Neural progenitor cell (in vitro differentiated cells): ENCODE results near the gene E2F1. TPM values are rescaled to one million over a fixed set of nuclear protein-coding genes. Genes with fewer than 3 reads are reported as not detected.
A peak's percentile ranks its signal among the peaks of the same experiment; 100 is the strongest.

Experiments
- DNase-seq: peaks from one replicate; pipeline ENCODE4 v3.0.0-alpha.2; 2016; ENCODE audit warnings: low spot score
- H2AFZ ChIP-seq: fragments of 200-600 bp; sonication (generic); replicated peaks from 2 replicates; pipeline ENCODE4 v1.6.1; 2016; ENCODE audit warnings: antibody characterized with exemption
- H3F3A ChIP-seq: fragments of 200-600 bp; sonication (generic); 2 replicates; pipeline ENCODE4 v1.6.1; 2016; ENCODE audit warnings: antibody characterized with exemption, low read depth
- H3K27ac ChIP-seq: fragments of 200-600 bp; sonication (generic); 2 replicates; pipeline ENCODE4 v1.5.1; 2016; ENCODE audit warnings: mild to moderate bottlenecking
- H3K27me3 ChIP-seq: fragments of 200-600 bp; sonication (generic); 2 replicates; pipeline ENCODE4 v1.6.1; 2016; ENCODE audit warnings: mild to moderate bottlenecking, moderate library complexity
- H3K36me3 ChIP-seq: fragments of 200-600 bp; sonication (generic); 2 replicates; pipeline ENCODE4 v1.5.1; 2016
- H3K4me1 ChIP-seq: fragments of 200-600 bp; sonication (generic); 2 replicates; pipeline ENCODE4 v1.6.1; 2016; ENCODE audit warnings: mixed run types
- H3K4me2 ChIP-seq: fragments of 200-600 bp; sonication (generic); 2 replicates; pipeline ENCODE4 v1.6.1; 2016
- H3K4me3 ChIP-seq: fragments of 200-600 bp; sonication (generic); 2 replicates; pipeline ENCODE4 v1.5.1; 2016
- H3K79me2 ChIP-seq: fragments of 200-600 bp; sonication (generic); 2 replicates; pipeline ENCODE4 v1.6.1; 2016; ENCODE audit warnings: low read depth
- H3K9ac ChIP-seq: fragments of 200-600 bp; sonication (generic); 2 replicates; pipeline ENCODE4 v1.6.1; 2016
- H3K9me3 ChIP-seq: fragments of 200-600 bp; sonication (generic); 2 replicates; pipeline ENCODE4 v1.5.1; 2016; ENCODE audit warnings: low read depth
- H4K20me1 ChIP-seq: fragments of 200-600 bp; sonication (generic); 2 replicates; pipeline ENCODE4 v1.6.1; 2016; ENCODE audit warnings: low read depth
- H3K27ac Mint-ChIP-seq: 3 replicates; pipeline ENCODE4 v1.8.0; 2021; ENCODE audit warnings: mixed read lengths
- H3K27me3 Mint-ChIP-seq: 2 replicates; pipeline ENCODE4 v1.8.0; 2022; ENCODE audit warnings: low read depth, mild to moderate bottlenecking, inconsistent platforms, moderate library complexity, mixed read lengths; ENCODE audit not compliant: insufficient read depth
- H3K36me3 Mint-ChIP-seq: 3 replicates; pipeline ENCODE4 v1.8.0; 2021; ENCODE audit warnings: mixed read lengths
- H3K4me1 Mint-ChIP-seq: 3 replicates; pipeline ENCODE4 v1.8.0; 2021; ENCODE audit warnings: mixed read lengths
- H3K4me3 Mint-ChIP-seq: 3 replicates; pipeline ENCODE4 v1.8.0; 2021; ENCODE audit warnings: mild to moderate bottlenecking, moderate library complexity, mixed read lengths
- H3K9me3 Mint-ChIP-seq: 3 replicates; pipeline ENCODE4 v1.8.0; 2020; ENCODE audit warnings: mixed read lengths
- EZH2 ChIP-seq: fragments of 200-600 bp; sonication (generic); IDR thresholded peaks from 2 replicates; pipeline ENCODE4 v1.6.1; 2017; ENCODE audit warnings: antibody characterized with exemption, mild to moderate bottlenecking, moderate library complexity
- EZH2phosphoT487 ChIP-seq: fragments of 200-600 bp; sonication (generic); IDR thresholded peaks from 2 replicates; pipeline ENCODE4 v1.6.1; 2017; ENCODE audit warnings: antibody characterized with exemption
- total RNA-seq: library from RNA; depleted of rRNA; stranded (reverse); fragments of >200 nt; gene quantifications from 2 replicates; pipeline ENCODE4 v1.2.3, GENCODE V29; 2015; ENCODE audit warnings: low replicate concordance
- TF ChIP-seq, protein P1 (sequence below): fragments of 200-600 bp; sonication (generic); IDR thresholded peaks from 2 replicates; pipeline ENCODE4 v1.5.1; 2017; ENCODE audit warnings: antibody characterized with exemption, mild to moderate bottlenecking

Gene E2F1
- total RNA-seq, 1 donor from 2014 or later: 9.7 TPM

GRCh38 chr20:33664085-33664761 is 22.0 kb downstream of the E2F1 start:
- Mint-ChIP-seq H3K4me1 (peaks cover 25% of the 10 kb centered on the region), H3K9me3 (no peaks in the 10 kb centered on the region), H3K4me3 (peak overlapping the region; percentile 80), H3K36me3 (peaks cover 11% of the 10 kb centered on the region), H3K27me3 (peaks cover 5% of the 10 kb centered on the region), H3K27ac (peak overlapping the region; percentile 51)
- TF ChIP-seq EZH2phosphoT487 (no peak), EZH2 (no peak)
- TF ChIP-seq, protein P1, sequence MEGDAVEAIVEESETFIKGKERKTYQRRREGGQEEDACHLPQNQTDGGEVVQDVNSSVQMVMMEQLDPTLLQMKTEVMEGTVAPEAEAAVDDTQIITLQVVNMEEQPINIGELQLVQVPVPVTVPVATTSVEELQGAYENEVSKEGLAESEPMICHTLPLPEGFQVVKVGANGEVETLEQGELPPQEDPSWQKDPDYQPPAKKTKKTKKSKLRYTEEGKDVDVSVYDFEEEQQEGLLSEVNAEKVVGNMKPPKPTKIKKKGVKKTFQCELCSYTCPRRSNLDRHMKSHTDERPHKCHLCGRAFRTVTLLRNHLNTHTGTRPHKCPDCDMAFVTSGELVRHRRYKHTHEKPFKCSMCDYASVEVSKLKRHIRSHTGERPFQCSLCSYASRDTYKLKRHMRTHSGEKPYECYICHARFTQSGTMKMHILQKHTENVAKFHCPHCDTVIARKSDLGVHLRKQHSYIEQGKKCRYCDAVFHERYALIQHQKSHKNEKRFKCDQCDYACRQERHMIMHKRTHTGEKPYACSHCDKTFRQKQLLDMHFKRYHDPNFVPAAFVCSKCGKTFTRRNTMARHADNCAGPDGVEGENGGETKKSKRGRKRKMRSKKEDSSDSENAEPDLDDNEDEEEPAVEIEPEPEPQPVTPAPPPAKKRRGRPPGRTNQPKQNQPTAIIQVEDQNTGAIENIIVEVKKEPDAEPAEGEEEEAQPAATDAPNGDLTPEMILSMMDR: no peak
- Histone ChIP-seq H3K36me3 (no peaks in the 10 kb centered on the region), H3K9ac (no peak overlapping the region), H3K4me1 (peaks cover 5% of the 10 kb centered on the region), H3K4me3 (peak overlapping the region; percentile 66), H3K79me2 (no peaks in the 10 kb centered on the region), H3K27me3 (peaks cover 10% of the 10 kb centered on the region), H3K4me2 (peak overlapping the region; percentile 83), H2AFZ (peak overlapping the region; percentile 57), H3F3A (peaks cover 21% of the 10 kb centered on the region), H3K9me3 (no peaks in the 10 kb centered on the region), H4K20me1 (no peaks in the 10 kb centered on the region), H3K27ac (no peak overlapping the region)
- DNase-seq: no peak

DNA sequence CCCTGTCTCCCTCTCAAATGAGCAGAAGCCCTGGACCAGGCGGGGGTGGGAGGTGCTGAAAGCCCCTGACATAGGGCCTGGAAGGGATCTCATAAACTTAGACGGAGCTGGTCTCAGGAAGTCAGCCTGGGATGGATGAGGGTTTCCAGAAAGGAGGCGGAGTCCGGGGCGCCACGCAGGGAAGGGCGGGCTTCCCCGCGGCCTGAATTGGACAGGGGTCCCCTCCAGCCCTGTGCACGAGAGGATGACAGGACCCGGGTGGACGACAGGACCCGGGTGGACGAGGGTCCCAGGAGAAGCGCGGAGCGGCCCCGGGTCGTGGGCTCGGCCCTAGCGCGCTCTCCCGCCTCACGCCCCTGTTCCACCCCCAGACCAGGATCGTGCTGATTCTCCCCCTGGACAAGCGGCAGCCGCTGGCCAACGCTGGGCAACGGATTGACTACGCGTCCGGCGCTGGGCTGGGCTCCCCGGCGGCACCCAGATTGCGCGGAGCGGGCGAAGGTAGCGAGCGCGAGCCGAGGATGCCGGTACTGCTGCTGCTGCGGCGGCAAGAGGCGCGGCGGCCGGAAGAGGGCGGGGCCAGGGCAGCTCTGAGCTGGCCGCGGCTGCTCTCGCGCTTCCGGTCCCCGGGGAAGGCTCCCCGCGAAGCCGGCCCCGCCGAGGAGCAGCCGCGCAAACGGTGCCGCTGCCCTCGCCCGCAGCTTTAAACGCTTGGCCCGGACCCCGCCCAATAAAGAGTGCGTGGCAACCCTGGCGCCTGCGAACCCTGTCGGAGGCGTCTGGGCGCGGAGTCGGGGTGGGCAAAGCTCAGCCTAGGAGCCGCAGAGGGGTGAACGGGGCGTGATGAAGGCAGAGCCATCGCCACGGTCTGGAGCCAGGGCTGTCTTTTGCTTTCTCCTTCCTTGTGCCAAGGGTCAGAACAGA is 22.8 kb downstream of the E2F1 start:
- peaks cover 5% of the 10 kb centered on the region for H3K27me3 Mint-ChIP-seq
- H3K36me3 Mint-ChIP-seq: peaks cover 5% of the 10 kb centered on the region
- no peaks in the 10 kb centered on the region for H3K9me3 Mint-ChIP-seq
- no peak overlapping the region for H3K27ac Mint-ChIP-seq
- Histone ChIP-seq H2AFZ (peak overlapping the region; percentile 57), H4K20me1 (no peaks in the 10 kb centered on the region), H3K4me2 (peak overlapping the region; percentile 83), H3K9ac (peak overlapping the region; percentile 46), H3K4me3 (peak overlapping the region; percentile 66), H3K27me3 (peaks cover 10% of the 10 kb centered on the region), H3K79me2 (no peaks in the 10 kb centered on the region), H3F3A (peaks cover 21% of the 10 kb centered on the region), H3K27ac (no peak overlapping the region), H3K4me1 (peaks cover 5% of the 10 kb centered on the region), H3K9me3 (no peaks in the 10 kb centered on the region), H3K36me3 (no peaks in the 10 kb centered on the region)
- DNase-seq: peak; percentile 94
- TF ChIP-seq, protein P1: no peak
- no peak for TF ChIP-seq EZH2
- TF ChIP-seq EZH2phosphoT487: no peak
- H3K4me1 Mint-ChIP-seq: peaks cover 25% of the 10 kb centered on the region
- H3K4me3 Mint-ChIP-seq: peak overlapping the region; percentile 80

DNA sequence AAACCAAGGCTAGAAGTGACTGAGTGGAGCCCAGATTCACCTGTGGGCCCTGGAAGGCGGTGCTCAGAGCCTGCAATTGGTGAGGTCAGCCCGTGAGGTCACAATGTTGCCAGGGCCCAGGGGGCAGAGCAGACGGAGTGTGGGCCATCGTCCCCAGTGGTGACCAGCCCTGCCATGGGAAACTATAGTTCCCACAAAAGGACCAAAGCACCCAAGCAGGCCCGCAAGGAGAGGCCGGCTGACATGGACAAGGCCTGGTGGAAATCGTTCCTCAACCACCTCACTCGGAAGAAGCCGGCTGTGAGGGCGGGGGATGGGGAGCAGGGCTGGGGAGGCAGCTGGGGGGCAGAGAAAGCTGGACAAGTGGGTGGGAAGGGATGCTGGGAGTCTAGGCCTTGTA is 24.0 kb downstream of the E2F1 start, which contains the start of gene C20orf144:
C20orf144 (plus strand) TSS at position 156 of the 400 bp plus-strand sequence; CDS start at position 175, 19 bp downstream.
- H3K27ac Mint-ChIP-seq: no peak within 1 kb of the TSS
- DNase-seq: no peak
- Histone ChIP-seq H3K4me2 (peak within 1 kb of the TSS; percentile 83), H3K4me1 (peaks cover 5% of the 10 kb centered on the region), H3K36me3 (no peaks in the 10 kb centered on the region), H2AFZ (peak within 1 kb of the TSS; percentile 57), H3F3A (peaks cover 19% of the 10 kb centered on the region), H3K9me3 (no peaks in the 10 kb centered on the region), H3K27ac (no peak within 1 kb of the TSS), H3K4me3 (peak within 1 kb of the TSS; percentile 66), H3K27me3 (peaks cover 3% of the 10 kb centered on the region), H4K20me1 (no peaks in the 10 kb centered on the region), H3K79me2 (no peaks in the 10 kb centered on the region), H3K9ac (peak within 1 kb of the TSS; percentile 46)
- H3K36me3 Mint-ChIP-seq: peaks cover 3% of the 10 kb centered on the region
- TF ChIP-seq, protein P1: no peak
- no peak for TF ChIP-seq EZH2
- no peak for TF ChIP-seq EZH2phosphoT487
- H3K27me3 Mint-ChIP-seq: peaks cover 6% of the 10 kb centered on the region
- peaks cover 25% of the 10 kb centered on the region for H3K4me1 Mint-ChIP-seq
- H3K4me3 Mint-ChIP-seq: peak within 1 kb of the TSS; percentile 80
- no peaks in the 10 kb centered on the region for H3K9me3 Mint-ChIP-seq
